Adrenal gland (tissue), 12 donors: ENCODE data around the gene ATP6V1C2. TPM values are rescaled to one million over a fixed set of nuclear protein-coding genes. Genes with fewer than 3 reads are reported as not detected.

ENCODE experiments used
- DNase-seq, 7 donors: peaks; one replicate each; pipeline ENCODE4 v3.0.0-alpha.2; 2019 to 2020
- H3K27ac ChIP-seq, 5 donors: fragments of 200-600 bp; sonication (generic) in 4 of 5; 1 replicate in 3 of 5; 2 replicates in 2 of 5; pipeline versions ENCODE4 v1.5.1 to v1.8.0; 2016 to 2020; ENCODE audit warnings: mild to moderate bottlenecking in 1 of 5
- H3K27me3 ChIP-seq: fragments of 200-600 bp; 2 replicates; pipeline ENCODE4 v1.8.0; 2021
- H3K36me3 ChIP-seq, 2 donors: fragments of 200-600 bp; replicated peaks in 1 of 2; 1 replicate in 1 of 2; 2 replicates in 1 of 2; pipeline versions ENCODE4 v1.5.1 to v1.8.0; 2018 to 2022
- H3K4me1 ChIP-seq, 2 donors: fragments of 200-600 bp; replicated peaks in 1 of 2; 1 replicate in 1 of 2; 2 replicates in 1 of 2; pipeline versions ENCODE4 v1.5.1 to v1.8.0; 2018 to 2021
- H3K4me3 ChIP-seq, 4 donors: fragments of 200-600 bp; sonication (generic) in 3 of 4; one replicate each; pipeline ENCODE4 v1.5.1; 2016 to 2018
- H3K9me3 ChIP-seq, 3 donors: fragments of 200-600 bp; sonication (generic) in 1 of 3; replicated peaks in 1 of 3; 1 replicate in 2 of 3; 2 replicates in 1 of 3; pipeline versions ENCODE4 v1.5.1 to v1.8.0; 2016 to 2021
- CTCF ChIP-seq, 6 experiments: fragments of 450-650 bp in 4 of 6; fragments of 200-600 bp in 2 of 6; sonication (generic) in 1 of 6; IDR thresholded peaks; 1 replicate in 5 of 6; 2 replicates in 1 of 6; pipeline versions ENCODE4 v1.5.1 to v1.8.0; 2016 to 2021; ENCODE audit warnings: antibody characterized with exemption in 6 of 6, mild to moderate bottlenecking in 2 of 6, moderate library complexity in 1 of 6
- POLR2A ChIP-seq, 2 donors: fragments of 450-650 bp; IDR thresholded peaks; one replicate each; pipeline ENCODE4 v1.6.1; 2017; ENCODE audit warnings: antibody characterized with exemption in 2 of 2, mild to moderate bottlenecking in 2 of 2, moderate library complexity in 1 of 2
- WGBS, 4 donors: extraction: QIAGEN DNeasy Blood & Tissue Kit in 2 of 4; methylation state at CpG; one replicate each; pipeline versions ENCODE4 v1.1.5 to v1.1.7; 2013 to 2017; 5-methylcytosine and 5-hydroxymethylcytosine counted together
- intact Hi-C, 2 donors: fragments of 100-400 bp; cut with DNase I; formaldehyde crosslinking; loops; one replicate each; pipeline versions ENCODE4 v1.14.1 to v1.15.0; 2022 to 2023
- polyA plus RNA-seq, 3 donors: library from polyadenylated mRNA; stranded (reverse); fragments of 200-250 nt in 2 of 3; fragments of 350-450 nt in 1 of 3; fragmentation: Illumina TruSeq in 1 of 3; extraction: RNeasy Lipid Tissue Mini Kit (QIAGEN cat#74804) in 1 of 3; gene quantifications; one replicate each; pipeline ENCODE4 v1.2.3, GENCODE V29; 2013 to 2014
- total RNA-seq, 9 donors: library from RNA; depleted of rRNA in 4 of 9; stranded (reverse); fragments of >200 nt in 4 of 9; fragments of 120-200 nt in 1 of 9; fragmentation: NEBNext Ultra II Directional in 1 of 9; extraction: Animal tissue kit (Norgen Biotek cat#: 25700) in 1 of 9; gene quantifications; one replicate each; pipeline versions ENCODE4 v1.1.0 to v1.2.4, GENCODE V29; 2013 to 2023
- donor health status: healthy with polysubstance abuse.
- donor health status: Bipolar disorder and iron deficiency.
- donor health status: DM: yes; HTN: yes; CAD: no.
- donor health status: DM: no; HTN: no; CAD: no.
- donor health status: DM: no; HTN: no; CAD: no.
- donor health status: DM: yes; HTN: yes; CAD: no.

ATP6V1C2 gene
- total and polyA plus RNA-seq, 12 donors, result 0.14 to 7.7 (median 0.94) TPM; not detected in 1

DNA sequence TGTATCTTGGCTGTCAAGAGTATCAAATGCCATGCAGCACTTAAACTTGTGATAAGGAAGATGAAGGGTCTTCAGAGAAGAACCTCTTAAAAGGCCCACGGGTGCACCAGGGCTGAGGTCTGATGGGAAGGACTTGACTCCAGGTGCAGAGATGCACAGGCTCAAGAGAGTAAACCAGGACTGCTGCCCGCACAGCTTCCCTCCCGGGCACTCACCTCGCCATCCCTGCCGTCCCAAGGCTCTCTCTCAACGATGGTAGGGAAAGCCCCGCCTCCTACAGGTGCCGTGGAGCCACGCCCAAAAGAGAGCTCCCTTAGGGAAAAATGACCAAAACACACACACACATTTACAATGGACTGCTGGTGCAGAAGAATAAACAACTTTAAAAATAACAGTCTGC lies 63.3 kb downstream of the ATP6V1C2 start:
- Histone ChIP-seq H3K9me3 (no peaks in the 10 kb centered on the region), H3K27me3 (no peaks in the 10 kb centered on the region), H3K4me1 (peaks cover 0 to 5% of the 10 kb centered on the region in 2 donors), H3K4me3 (no peak overlapping the region), H3K36me3 (peaks cover 0 to 95% of the 10 kb centered on the region in 2 donors), H3K27ac (no peak overlapping the region)
- DNase-seq, result peak in 2 of 7 donors; percentile 13 to 41
- 87 to 92% (median 90%) methylated on average over 8 to 9 of the region's 9 CpGs for WGBS, 4 donors
- TF ChIP-seq CTCF (IDR thresholded peaks at IDR 0.05) (no peak), POLR2A (IDR thresholded peaks at IDR 0.05) (no peak)
- intact Hi-C loops, result no loop called here

GRCh38 chr2:10785260-10785659 lies 63.8 kb downstream of the ATP6V1C2 start:
- Histone ChIP-seq H3K4me3 (no peak overlapping the region), H3K9me3 (no peaks in the 10 kb centered on the region), H3K27me3 (no peaks in the 10 kb centered on the region), H3K27ac (no peak overlapping the region), H3K4me1 (peaks cover 0 to 5% of the 10 kb centered on the region in 2 donors), H3K36me3 (peaks cover 0 to 97% of the 10 kb centered on the region in 2 donors)
- intact Hi-C loops, result no loop called here
- TF ChIP-seq POLR2A (IDR thresholded peaks at IDR 0.05) (no peak), CTCF (IDR thresholded peaks at IDR 0.05) (no peak)
- peak in 1 of 7 donors; percentile 63 for DNase-seq
- 84 to 96% (median 94%) methylated on average over 5 of the region's 5 CpGs for WGBS, 4 donors

DNA sequence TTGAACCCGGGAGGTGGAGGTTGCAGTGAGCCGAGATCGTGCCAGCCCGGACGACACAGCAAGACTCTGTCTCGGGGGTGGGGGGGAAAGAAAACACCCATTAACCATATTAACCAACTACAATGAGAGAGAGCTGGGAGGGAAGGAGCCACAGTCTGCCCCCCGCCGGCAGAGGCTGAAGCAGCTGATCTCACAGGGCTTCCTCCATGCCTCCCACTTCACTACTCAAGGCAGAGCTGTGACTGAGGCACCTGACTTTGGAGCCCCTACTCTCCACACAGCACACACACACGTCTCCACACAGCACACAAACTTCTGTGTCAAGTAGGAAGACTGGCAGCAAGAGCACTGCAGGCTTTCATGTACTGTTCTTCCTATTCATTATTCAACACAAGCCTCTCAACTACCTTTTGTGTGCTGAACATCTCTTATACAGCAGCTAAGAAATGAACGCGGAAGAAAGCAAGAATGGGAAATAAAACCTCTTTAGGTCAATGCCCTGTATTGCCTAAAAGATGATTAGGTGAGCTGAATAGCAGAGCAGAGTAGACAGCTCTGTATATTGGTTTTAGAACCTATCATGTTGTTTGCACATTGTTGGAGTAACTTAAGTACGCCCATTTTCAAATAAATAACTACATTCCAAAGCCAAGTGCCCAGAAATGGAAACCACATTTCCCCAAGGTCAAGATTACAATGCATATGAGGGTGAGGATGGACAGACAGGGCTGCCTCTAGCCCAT lies 65.0 kb downstream of the ATP6V1C2 start:
- H3K36me3 ChIP-seq, result peaks cover 0 to 97% of the 10 kb centered on the region in 2 donors
- 92 to 95% (median 94%) methylated on average over 11 to 12 of the region's 12 CpGs for WGBS, 4 donors
- TF ChIP-seq POLR2A (IDR thresholded peaks at IDR 0.05) (no peak), CTCF (IDR thresholded peaks at IDR 0.05) (no peak)

DNA sequence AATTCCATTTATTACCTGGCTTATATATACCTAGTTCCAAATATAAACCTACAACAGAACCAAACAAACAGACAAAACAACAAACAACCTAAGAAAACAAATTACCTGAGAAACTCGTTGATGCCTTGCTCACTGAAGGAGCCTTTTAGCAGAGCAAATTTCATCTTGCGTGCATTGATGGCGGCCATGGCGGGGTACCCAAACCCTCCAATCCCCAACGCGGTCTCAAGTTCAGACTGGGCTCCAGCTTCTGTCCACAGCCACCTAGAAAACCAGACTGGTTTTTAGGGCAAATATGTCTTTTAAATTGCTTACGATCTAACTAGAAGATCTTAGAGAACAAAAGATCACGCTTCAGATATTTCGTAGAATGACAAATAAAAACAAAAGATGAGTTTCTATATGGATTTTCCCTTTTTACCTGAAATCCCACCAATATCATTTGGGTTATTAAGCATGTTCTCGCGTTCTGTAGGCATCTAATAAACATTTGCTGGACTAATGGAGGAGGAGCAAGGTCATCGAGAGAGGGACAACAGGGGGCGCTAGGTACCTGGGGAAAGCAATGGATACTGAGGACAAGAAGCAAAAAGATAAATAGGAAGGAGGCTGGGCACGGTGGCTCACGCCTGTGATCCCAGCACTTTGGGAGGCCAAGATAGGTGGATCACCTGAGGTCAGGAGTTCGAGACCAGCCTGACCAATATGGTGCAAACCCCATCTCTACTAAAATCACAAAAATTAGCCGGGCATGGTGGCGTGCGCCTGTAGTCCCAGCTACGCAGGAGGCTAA lies 65.9 kb downstream of the ATP6V1C2 start:
- peak in 4 of 7 donors; percentile 36 to 54 (median 44) for DNase-seq
- no peak for TF ChIP-seq POLR2A (IDR thresholded peaks at IDR 0.05)
- peak in 1 of 6 experiments; percentile 10 for TF ChIP-seq CTCF (IDR thresholded peaks at IDR 0.05)
- Histone ChIP-seq H3K27ac (no peak overlapping the region), H3K36me3 (peaks cover 0 to 97% of the 10 kb centered on the region in 2 donors), H3K9me3 (no peaks in the 10 kb centered on the region), H3K4me1 (peaks cover 0 to 5% of the 10 kb centered on the region in 2 donors), H3K27me3 (no peaks in the 10 kb centered on the region), H3K4me3 (no peak overlapping the region)
- intact Hi-C loops, result no loop called here
- 85 to 91% (median 87%) methylated on average over 20 of the region's 20 CpGs for WGBS, 4 donors

More for the DNA sequence above, 65.0 kb downstream of the ATP6V1C2 start:
- peaks cover 0 to 5% of the 10 kb centered on the region in 2 donors for H3K4me1 ChIP-seq
- no peak overlapping the region for H3K4me3 ChIP-seq
- H3K9me3 ChIP-seq, result no peaks in the 10 kb centered on the region
- no peak overlapping the region for H3K27ac ChIP-seq
- DNase-seq, result peak in 1 of 7 donors; percentile 18
- no peaks in the 10 kb centered on the region for H3K27me3 ChIP-seq
- intact Hi-C loops, result no loop called here
